Thoracic aorta (tissue), 2 donors: ENCODE data around the gene LRRC25. TPM values are rescaled to one million over a fixed set of nuclear protein-coding genes. Genes with fewer than 3 reads are reported as not detected.

Experiments used
- ATAC-seq: fragments of 150-250 bp; one replicate; pipeline ENCODE4 v1.8.0; 2017; ENCODE audit warnings: low read depth; ENCODE audit not compliant: insufficient number of reproducible peaks, low FRiP score
- DNase-seq: peaks from one replicate; pipeline ENCODE4 v3.0.0-alpha.2; 2020; ENCODE audit warnings: low spot score
- H3K27ac ChIP-seq, 2 donors: fragments of 200-600 bp; sonication (generic); 1 replicate in 1 of 2; 2 replicates in 1 of 2; pipeline ENCODE4 v1.5.1; 2016; ENCODE audit warnings: mild to moderate bottlenecking in 2 of 2, moderate library complexity in 2 of 2
- H3K27me3 ChIP-seq: fragments of 200-600 bp; sonication (generic); replicated peaks from 2 replicates; pipeline ENCODE4 v1.6.0; 2016; ENCODE audit warnings: mild to moderate bottlenecking; ENCODE audit not compliant: insufficient read depth
- H3K36me3 ChIP-seq: fragments of 200-600 bp; sonication (generic); one replicate; pipeline ENCODE4 v1.5.1; 2016
- H3K4me1 ChIP-seq, 2 donors: fragments of 200-600 bp; sonication (generic); 1 replicate in 1 of 2; 2 replicates in 1 of 2; pipeline versions ENCODE4 v1.5.1 to v1.6.0; 2016; ENCODE audit warnings: low read depth in 2 of 2, mild to moderate bottlenecking in 1 of 2; ENCODE audit not compliant: control insufficient read depth in 1 of 2
- H3K4me3 ChIP-seq: fragments of 200-600 bp; sonication (generic); 2 replicates; pipeline ENCODE4 v1.5.1; 2016; ENCODE audit warnings: mild to moderate bottlenecking
- H3K9me3 ChIP-seq: fragments of 200-600 bp; sonication (generic); 2 replicates; pipeline ENCODE4 v1.5.1; 2016
- CTCF ChIP-seq: fragments of 200-600 bp; sonication (generic); IDR thresholded peaks from one replicate; pipeline ENCODE4 v1.5.1; 2019; ENCODE audit warnings: antibody characterized with exemption
- total RNA-seq, 2 donors: library from RNA; depleted of rRNA; stranded (reverse); fragments of >200 nt; gene quantifications; one replicate each; pipeline versions ENCODE4 v1.1.0 to v1.2.3, GENCODE V29; 2016

LRRC25 gene
- total RNA-seq, 2 donors from 2014 or later = 18.7 to 30.3 TPM

- Histone ChIP-seq H3K9me3 (no peaks in the 10 kb centered on the region), H3K4me1 (peaks cover 8 to 45% of the 10 kb centered on the region in 2 donors), H3K36me3 (peaks cover 26% of the 10 kb centered on the region), H3K4me3 (no peak overlapping the region), H3K27ac (peak overlapping the region in 1 of 2 donors; percentile 17), H3K27me3 (no peaks in the 10 kb centered on the region)
- ATAC-seq = no peak
- DNase-seq = no peak
- TF ChIP-seq CTCF = no peak
Observed at GRCh38 chr19:18440936-18441803, 43.7 kb upstream of the LRRC25 start.

GRCh38 chr19:18440415-18440877, 43.0 kb upstream of the LRRC25 start:
- peaks cover 19% of the 10 kb centered on the region for H3K36me3 ChIP-seq
- no peak for TF ChIP-seq CTCF
- ATAC-seq (no peak), DNase-seq (no peak)
- H3K27ac ChIP-seq = peak overlapping the region in 1 of 2 donors; percentile 17
- peaks cover 8 to 45% of the 10 kb centered on the region in 2 donors for H3K4me1 ChIP-seq
- no peaks in the 10 kb centered on the region for H3K9me3 ChIP-seq
- H3K4me3 ChIP-seq = no peak overlapping the region
- H3K27me3 ChIP-seq = no peaks in the 10 kb centered on the region

GRCh38 chr19:18439910-18440237, 42.5 kb upstream of the LRRC25 start:
- Histone ChIP-seq H3K27ac (peak overlapping the region; percentile 77 to 82), H3K4me3 (no peak overlapping the region), H3K4me1 (peaks cover 8 to 45% of the 10 kb centered on the region in 2 donors), H3K36me3 (peaks cover 15% of the 10 kb centered on the region), H3K27me3 (no peaks in the 10 kb centered on the region), H3K9me3 (no peaks in the 10 kb centered on the region)
- TF ChIP-seq CTCF = no peak
- ATAC-seq (no peak), DNase-seq (no peak)

GRCh38 chr19:18439025-18439909, 41.8 kb upstream of the LRRC25 start:
- DNase-seq (no peak), ATAC-seq (no peak)
- Histone ChIP-seq H3K9me3 (no peaks in the 10 kb centered on the region), H3K27ac (peak overlapping the region; percentile 77 to 82), H3K36me3 (peaks cover 10% of the 10 kb centered on the region), H3K4me1 (peaks cover 9 to 48% of the 10 kb centered on the region in 2 donors), H3K27me3 (no peaks in the 10 kb centered on the region), H3K4me3 (no peak overlapping the region)
- no peak for TF ChIP-seq CTCF
